GM21360 (cell line): ENCODE measurements around the gene BTBD2.

Experiments used
- ATAC-seq: cut with Tn5 transposase; IDR thresholded peaks from one replicate; pipeline ENCODE4 v1.9.1; 2021; ENCODE audit warnings: mild to moderate bottlenecking, moderate library complexity; ENCODE audit not compliant: unreplicated experiment

BTBD2 gene

GRCh38 chr19:1987197-1988187, 28.0 kb downstream of the BTBD2 start:
- no peak for ATAC-seq

GRCh38 chr19:1986357-1987162, 29.0 kb downstream of the BTBD2 start:
- no peak for ATAC-seq

GRCh38 chr19:1985588-1986356, 29.7 kb downstream of the BTBD2 start:
- no peak for ATAC-seq

- no peak for ATAC-seq
Observed at GRCh38 chr19:1984357-1984756, 31.2 kb downstream of the BTBD2 start.

GRCh38 chr19:1981253-1981652, 34.3 kb downstream of the BTBD2 start:
- no peak for ATAC-seq

- no peak for ATAC-seq
Observed at GRCh38 chr19:1980809-1981181, 34.7 kb downstream of the BTBD2 start.

- ATAC-seq, result no peak
Observed at GRCh38 chr19:1980091-1980808, 35.3 kb downstream of the BTBD2 start.

GRCh38 chr19:1979642-1980041, 35.9 kb downstream of the BTBD2 start:
- no peak for ATAC-seq

- no peak for ATAC-seq
Observed at GRCh38 chr19:1979017-1979416, 36.5 kb downstream of the BTBD2 start.

- no peak for ATAC-seq
Observed at GRCh38 chr19:1978346-1978894, 37.1 kb downstream of the BTBD2 start.

GRCh38 chr19:1977120-1977519, 38.4 kb downstream of the BTBD2 start:
- ATAC-seq, result no peak

GRCh38 chr19:1975162-1975480, 40.4 kb downstream of the BTBD2 start:
- no peak for ATAC-seq

- ATAC-seq, result no peak
Observed at GRCh38 chr19:1974381-1975161, 40.9 kb downstream of the BTBD2 start.

- no peak for ATAC-seq
Observed at GRCh38 chr19:1970806-1971502, 44.6 kb downstream of the BTBD2 start.

GRCh38 chr19:1970003-1970805, 45.3 kb downstream of the BTBD2 start:
- no peak for ATAC-seq

GRCh38 chr19:1969176-1970002, 46.1 kb downstream of the BTBD2 start:
- ATAC-seq, result no peak
